CD4-positive, CD25-positive, alpha-beta regulatory T cell (primary cell): Measurements from ENCODE around the gene JADE3. TPM values are rescaled to one million over a fixed set of nuclear protein-coding genes. Genes with fewer than 3 reads are reported as not detected.

Experiments
- ATAC-seq, 2 donors: fragments of 150-1000 bp; cut with Tn5 transposase; one replicate each; pipeline ENCODE4 v1.10.0; 2021; ENCODE audit warnings: low read depth in 2 of 2, moderate number of reproducible peaks in 2 of 2, moderate library complexity in 1 of 2
- DNase-seq, 3 donors: peaks; one replicate each; pipeline versions ENCODE4 v3.0.0 to v3.0.0-alpha.2; 2012 to 2022; ENCODE audit warnings: mixed read lengths in 1 of 3
- H3K27ac ChIP-seq: one replicate; pipeline ENCODE4 v1.7.0; 2013; ENCODE audit warnings: mild to moderate bottlenecking, low read length; ENCODE audit not compliant: insufficient read depth, poor library complexity, severe bottlenecking
- H3K27me3 ChIP-seq: one replicate; pipeline ENCODE4 v1.7.0; 2013; ENCODE audit warnings: low read length; ENCODE audit not compliant: control insufficient read depth, insufficient read depth
- H3K36me3 ChIP-seq: one replicate; pipeline ENCODE4 v1.7.0; 2013; ENCODE audit warnings: mild to moderate bottlenecking, low read length, moderate library complexity; ENCODE audit not compliant: control insufficient read depth, insufficient read depth
- H3K4me1 ChIP-seq: 2 replicates; pipeline ENCODE4 v1.7.0; 2013; ENCODE audit warnings: mild to moderate bottlenecking, low read length; ENCODE audit not compliant: insufficient read depth, control insufficient read depth, poor library complexity, severe bottlenecking
- H3K4me3 ChIP-seq: one replicate; pipeline ENCODE4 v1.7.0; 2013; ENCODE audit warnings: low read depth, mild to moderate bottlenecking, low read length, moderate library complexity
- H3K9me3 ChIP-seq, 2 experiments: 1 replicate in 1 of 2; 2 replicates in 1 of 2; pipeline ENCODE4 v1.7.0; 2013; ENCODE audit warnings: low read length in 2 of 2, mild to moderate bottlenecking in 1 of 2, moderate library complexity in 1 of 2; ENCODE audit not compliant: control insufficient read depth in 2 of 2
- H3K27ac Mint-ChIP-seq, 3 donors: one replicate each; pipeline ENCODE4 v1.8.0; 2020 to 2022; ENCODE audit warnings: mild to moderate bottlenecking in 3 of 3, mixed read lengths in 3 of 3, moderate library complexity in 2 of 3
- H3K27me3 Mint-ChIP-seq: one replicate; pipeline ENCODE4 v1.8.0; 2022; ENCODE audit warnings: mild to moderate bottlenecking, mixed read lengths
- H3K36me3 Mint-ChIP-seq: one replicate; pipeline ENCODE4 v1.8.0; 2020; ENCODE audit warnings: mixed read lengths
- H3K4me1 Mint-ChIP-seq, 4 donors: one replicate each; pipeline ENCODE4 v1.8.0; 2020 to 2022; ENCODE audit warnings: mixed read lengths in 4 of 4, mild to moderate bottlenecking in 1 of 4
- H3K4me3 Mint-ChIP-seq, 4 donors: one replicate each; pipeline ENCODE4 v1.8.0; 2020 to 2022; ENCODE audit warnings: mild to moderate bottlenecking in 4 of 4, mixed read lengths in 4 of 4, moderate library complexity in 3 of 4
- H3K9me3 Mint-ChIP-seq, 7 donors: one replicate each; pipeline ENCODE4 v1.8.0; 2020 to 2022; ENCODE audit warnings: mixed read lengths in 7 of 7, mild to moderate bottlenecking in 3 of 7, moderate library complexity in 2 of 7
- polyA plus RNA-seq, 4 donors: library from polyadenylated mRNA; unstranded; fragments of 300-500 nt; fragmentation: Illumina TruSeq; gene quantifications; one replicate each; pipeline ENCODE4 v1.2.3, GENCODE V29; 2021
- total RNA-seq: library from RNA; stranded (reverse); gene quantifications from one replicate; pipeline ENCODE4 v1.2.3, GENCODE V29; 2022

JADE3 gene
- total RNA-seq, result 0.44 TPM
- polyA plus RNA-seq, result not detected

- H3K36me3 Mint-ChIP-seq, result no peaks in the 10 kb centered on the region
- no peak within 1 kb of the TSS for H3K27ac Mint-ChIP-seq
- no peak within 1 kb of the TSS for H3K27ac ChIP-seq
- H3K27me3 Mint-ChIP-seq, result peaks cover 58% of the 10 kb centered on the region
- peaks cover 0 to 3% (median 0%) of the 10 kb centered on the region in 7 donors for H3K9me3 Mint-ChIP-seq
- H3K9me3 ChIP-seq, result no peaks in the 10 kb centered on the region
- peaks cover 6% of the 10 kb centered on the region for H3K4me1 ChIP-seq
- ATAC-seq, result peak in 1 of 2 donors; percentile 37
- H3K36me3 ChIP-seq, result no peaks in the 10 kb centered on the region
- DNase-seq, result peak in 1 of 3 donors; percentile 15
- peaks cover 35% of the 10 kb centered on the region for H3K27me3 ChIP-seq
- H3K4me3 ChIP-seq, result no peak within 1 kb of the TSS
- peaks cover 0 to 11% (median 7%) of the 10 kb centered on the region in 4 donors for H3K4me1 Mint-ChIP-seq
- H3K4me3 Mint-ChIP-seq, result peak within 1 kb of the TSS; percentile 70 to 82 (median 76)
Measured at GRCh38 chrX:46912098-46912602, at the start of gene JADE3. Gene JADE3, plus strand, starts transcription at chrX:46912421. Its CDS starts 72,474 bp downstream, at chrX:46984895.

GRCh38 chrX:46863072-46863471 lies 49.1 kb upstream of the JADE3 start:
- no peak overlapping the region for H3K27ac Mint-ChIP-seq

GRCh38 chrX:46864606-46865005 lies 47.6 kb upstream of the JADE3 start:
- Mint-ChIP-seq H3K36me3 (peaks cover 7% of the 10 kb centered on the region), H3K27me3 (no peaks in the 10 kb centered on the region), H3K4me3 (no peak overlapping the region), H3K27ac (no peak overlapping the region), H3K9me3 (no peaks in the 10 kb centered on the region), H3K4me1 (peaks cover 0 to 9% (median 2%) of the 10 kb centered on the region in 4 donors)
- ATAC-seq (no peak), DNase-seq (no peak)
- Histone ChIP-seq H3K36me3 (peaks cover 7% of the 10 kb centered on the region), H3K4me3 (no peak overlapping the region), H3K27me3 (no peaks in the 10 kb centered on the region), H3K27ac (no peak overlapping the region), H3K9me3 (no peaks in the 10 kb centered on the region), H3K4me1 (no peaks in the 10 kb centered on the region)

More at GRCh38 chrX:46863072-46863471, 49.1 kb upstream of the JADE3 start:
- H3K4me1 Mint-ChIP-seq, result peaks cover 0 to 9% (median 3%) of the 10 kb centered on the region in 4 donors
- H3K4me3 Mint-ChIP-seq, result no peak overlapping the region
- Histone ChIP-seq H3K4me1 (no peaks in the 10 kb centered on the region), H3K9me3 (no peaks in the 10 kb centered on the region), H3K27ac (no peak overlapping the region), H3K4me3 (no peak overlapping the region), H3K36me3 (peaks cover 7% of the 10 kb centered on the region), H3K27me3 (no peaks in the 10 kb centered on the region)
- peaks cover 7% of the 10 kb centered on the region for H3K36me3 Mint-ChIP-seq
- no peaks in the 10 kb centered on the region for H3K9me3 Mint-ChIP-seq
- no peaks in the 10 kb centered on the region for H3K27me3 Mint-ChIP-seq
- no peak for ATAC-seq
- no peak for DNase-seq

GRCh38 chrX:46865281-46865680 lies 46.9 kb upstream of the JADE3 start:
- H3K4me3 Mint-ChIP-seq, result no peak overlapping the region
- Histone ChIP-seq H3K9me3 (no peaks in the 10 kb centered on the region), H3K27ac (no peak overlapping the region), H3K4me1 (no peaks in the 10 kb centered on the region), H3K36me3 (peaks cover 5% of the 10 kb centered on the region), H3K27me3 (no peaks in the 10 kb centered on the region), H3K4me3 (no peak overlapping the region)
- no peaks in the 10 kb centered on the region for H3K9me3 Mint-ChIP-seq
- DNase-seq (no peak), ATAC-seq (no peak)
- peaks cover 7% of the 10 kb centered on the region for H3K36me3 Mint-ChIP-seq
- H3K4me1 Mint-ChIP-seq, result peaks cover 0 to 5% (median 1%) of the 10 kb centered on the region in 4 donors
- no peak overlapping the region for H3K27ac Mint-ChIP-seq
- no peaks in the 10 kb centered on the region for H3K27me3 Mint-ChIP-seq

GRCh38 chrX:46866726-46867125 lies 45.5 kb upstream of the JADE3 start:
- H3K36me3 Mint-ChIP-seq, result peaks cover 7% of the 10 kb centered on the region
- H3K9me3 ChIP-seq, result no peaks in the 10 kb centered on the region
- H3K27me3 ChIP-seq, result no peaks in the 10 kb centered on the region
- ATAC-seq (no peak), DNase-seq (no peak)
- H3K36me3 ChIP-seq, result no peaks in the 10 kb centered on the region
- peaks cover 0 to 4% (median 1%) of the 10 kb centered on the region in 4 donors for H3K4me1 Mint-ChIP-seq
- H3K27me3 Mint-ChIP-seq, result no peaks in the 10 kb centered on the region
- no peak overlapping the region for H3K4me3 ChIP-seq
- no peak overlapping the region for H3K4me3 Mint-ChIP-seq
- no peaks in the 10 kb centered on the region for H3K4me1 ChIP-seq
- H3K27ac Mint-ChIP-seq, result no peak overlapping the region
- H3K27ac ChIP-seq, result no peak overlapping the region
- H3K9me3 Mint-ChIP-seq, result no peaks in the 10 kb centered on the region

- Histone ChIP-seq H3K4me1 (no peaks in the 10 kb centered on the region), H3K36me3 (no peaks in the 10 kb centered on the region), H3K9me3 (no peaks in the 10 kb centered on the region), H3K27ac (no peak overlapping the region), H3K27me3 (no peaks in the 10 kb centered on the region), H3K4me3 (no peak overlapping the region)
- no peak overlapping the region for H3K4me3 Mint-ChIP-seq
- H3K27ac Mint-ChIP-seq, result no peak overlapping the region
- ATAC-seq (no peak), DNase-seq (no peak)
- no peaks in the 10 kb centered on the region for H3K27me3 Mint-ChIP-seq
- no peaks in the 10 kb centered on the region for H3K36me3 Mint-ChIP-seq
- peaks cover 0 to 7% (median 6%) of the 10 kb centered on the region in 4 donors for H3K4me1 Mint-ChIP-seq
- H3K9me3 Mint-ChIP-seq, result no peaks in the 10 kb centered on the region
Measured at GRCh38 chrX:46873746-46874145, 38.5 kb upstream of the JADE3 start.

- no peak for DNase-seq
- H3K4me3 Mint-ChIP-seq, result no peak overlapping the region
- H3K27me3 ChIP-seq, result no peaks in the 10 kb centered on the region
- H3K36me3 ChIP-seq, result peaks cover 4% of the 10 kb centered on the region
- no peaks in the 10 kb centered on the region for H3K36me3 Mint-ChIP-seq
- no peaks in the 10 kb centered on the region for H3K4me1 ChIP-seq
- no peaks in the 10 kb centered on the region for H3K9me3 ChIP-seq
- peaks cover 0 to 5% (median 4%) of the 10 kb centered on the region in 4 donors for H3K4me1 Mint-ChIP-seq
- ATAC-seq, result no peak
- no peak overlapping the region for H3K27ac Mint-ChIP-seq
- H3K27ac ChIP-seq, result no peak overlapping the region
- no peak overlapping the region for H3K4me3 ChIP-seq
- H3K9me3 Mint-ChIP-seq, result no peaks in the 10 kb centered on the region
- H3K27me3 Mint-ChIP-seq, result no peaks in the 10 kb centered on the region
Measured at GRCh38 chrX:46876901-46877300, 35.3 kb upstream of the JADE3 start.

- no peak overlapping the region for H3K27ac ChIP-seq
- H3K27ac Mint-ChIP-seq, result no peak overlapping the region
- H3K27me3 ChIP-seq, result no peaks in the 10 kb centered on the region
- H3K9me3 ChIP-seq, result no peaks in the 10 kb centered on the region
- no peak overlapping the region for H3K4me3 ChIP-seq
- no peak for DNase-seq
- H3K4me3 Mint-ChIP-seq, result no peak overlapping the region
- peaks cover 5% of the 10 kb centered on the region for H3K36me3 Mint-ChIP-seq
- H3K4me1 ChIP-seq, result no peaks in the 10 kb centered on the region
- no peak for ATAC-seq
- H3K27me3 Mint-ChIP-seq, result no peaks in the 10 kb centered on the region
- H3K4me1 Mint-ChIP-seq, result no peaks in the 10 kb centered on the region
- H3K9me3 Mint-ChIP-seq, result no peaks in the 10 kb centered on the region
- peaks cover 4% of the 10 kb centered on the region for H3K36me3 ChIP-seq
Measured at GRCh38 chrX:46882266-46882665, 30.0 kb upstream of the JADE3 start.
